Hepatocyte (in vitro differentiated cells): ENCODE measurements around the gene HES7.

Source experiments
- CTCF ChIP-seq: fragments of 200-600 bp; sonication (generic); IDR thresholded peaks from 2 replicates; pipeline ENCODE4 v1.5.1; 2016; ENCODE audit warnings: antibody characterized with exemption, mild to moderate bottlenecking; ENCODE audit not compliant: poor library complexity
- EZH2 ChIP-seq: fragments of 200-600 bp; sonication (generic); IDR thresholded peaks from 2 replicates; pipeline ENCODE4 v1.6.1; 2016; ENCODE audit warnings: antibody characterized with exemption, mild to moderate bottlenecking, borderline replicate concordance
- EZH2phosphoT487 ChIP-seq: fragments of 200-600 bp; sonication (generic); IDR thresholded peaks from one replicate; pipeline ENCODE4 v1.6.1; 2018; ENCODE audit warnings: antibody characterized with exemption, mild to moderate bottlenecking, low read depth, moderate library complexity; ENCODE audit not compliant: unreplicated experiment, severe bottlenecking

- TF ChIP-seq CTCF (no peak), EZH2 (no peak), EZH2phosphoT487 (no peak)
These were observed 43.6 kb downstream of the HES7 start for GRCh38 chr17:8080208-8080798.
